SK-N-SH (cell line): Measurements from ENCODE around the gene ATXN7L3. TPM values are rescaled to one million over a fixed set of nuclear protein-coding genes. Genes with fewer than 3 reads are reported as not detected.

Source experiments
- CTCF ChIA-PET: fragments of 300-600, 350-600 bp; formaldehyde crosslinking; extraction: SDS; loops from one replicate; lab custom pipeline; 2021; lab: Yijun Ruan, JAX
- POLR2A ChIA-PET: fragments of 350-600 bp; sonication (Branson Sonifier 250); formaldehyde crosslinking; extraction: SDS; loops from one replicate; lab custom pipeline; 2020; ENCODE audit warnings: antibody characterized with exemption, inconsistent platforms; lab: Yijun Ruan, JAX
- DNase-seq: peaks from one replicate; pipeline ENCODE4 v3.0.0; 2012
- H2AFZ ChIP-seq: fragments of 200-600 bp; sonication (generic); 2 replicates; pipeline ENCODE4 v1.8.1; 2016; ENCODE audit warnings: antibody characterized with exemption, mild to moderate bottlenecking, low read depth
- H3F3A ChIP-seq: fragments of 200-600 bp; sonication (generic); replicated peaks from 2 replicates; pipeline ENCODE3; 2016; ENCODE audit warnings: antibody characterized with exemption, mild to moderate bottlenecking; ENCODE audit not compliant: insufficient read depth
- H3K27ac ChIP-seq, 2 experiments: fragments of 200-500 bp in 1 of 2; fragments of 200-600 bp in 1 of 2; sonication (Bioruptor generic) in 1 of 2; sonication (generic), shearing (Covaris generic) in 1 of 2; 2 replicates each; pipeline versions ENCODE4 v1.5.1 to v1.6.1; 2014 to 2016; ENCODE audit warnings: low read depth in 2 of 2, inconsistent platforms in 1 of 2, low read length in 1 of 2, mild to moderate bottlenecking in 1 of 2, mixed read lengths in 1 of 2
- H3K27me3 ChIP-seq: fragments of 200-600 bp; sonication (generic), shearing (Covaris generic); 2 replicates; pipeline ENCODE4 v1.6.1; 2016; ENCODE audit warnings: mixed run types; ENCODE audit not compliant: insufficient read depth
- H3K36me3 ChIP-seq, 2 experiments: fragments of 200-500 bp in 1 of 2; fragments of 200-600 bp in 1 of 2; sonication (Bioruptor generic) in 1 of 2; sonication (generic) in 1 of 2; replicated peaks in 1 of 2; 2 replicates each; pipeline versions ENCODE3 to v1.5.1; 2014 to 2016; ENCODE audit warnings: low read length in 1 of 2, mild to moderate bottlenecking in 1 of 2; ENCODE audit not compliant: insufficient read depth in 2 of 2, control insufficient read depth in 1 of 2
- H3K4me1 ChIP-seq, 2 experiments: fragments of 200-500 bp in 1 of 2; fragments of 200-600 bp in 1 of 2; sonication (Bioruptor generic) in 1 of 2; sonication (generic), shearing (Covaris generic) in 1 of 2; 2 replicates each; pipeline versions ENCODE4 v1.5.1 to v1.6.1; 2014 to 2016; ENCODE audit warnings: low read depth in 1 of 2, low read length in 1 of 2, mixed run types in 1 of 2; ENCODE audit not compliant: insufficient read depth in 2 of 2, control insufficient read depth in 1 of 2
- H3K4me2 ChIP-seq: fragments of 200-600 bp; sonication (generic), shearing (Covaris generic); 2 replicates; pipeline ENCODE4 v1.6.1; 2017; ENCODE audit warnings: mixed run types
- H3K4me3 ChIP-seq, 2 experiments: fragments of 200-500 bp in 1 of 2; fragments of 200-600 bp in 1 of 2; sonication (Bioruptor generic) in 1 of 2; sonication (generic), shearing (Covaris generic) in 1 of 2; 2 replicates each; pipeline versions ENCODE4 v1.5.1 to v1.8.1; 2014 to 2016; ENCODE audit warnings: low read depth in 2 of 2, inconsistent platforms in 1 of 2, low read length in 1 of 2, mild to moderate bottlenecking in 1 of 2, mixed read lengths in 1 of 2, moderate library complexity in 1 of 2
- H3K79me2 ChIP-seq: fragments of 200-600 bp; sonication (generic); 2 replicates; pipeline ENCODE4 v1.8.1; 2017; ENCODE audit warnings: mild to moderate bottlenecking; ENCODE audit not compliant: insufficient read depth
- H3K9ac ChIP-seq: fragments of 200-600 bp; sonication (generic); 2 replicates; pipeline ENCODE4 v1.6.1; 2017; ENCODE audit warnings: mixed run types
- H3K9me2 ChIP-seq: fragments of 200-600 bp; sonication (generic); 2 replicates; pipeline ENCODE4 v1.6.1; 2017; ENCODE audit warnings: mixed run types
- H3K9me3 ChIP-seq: fragments of 200-600 bp; sonication (generic); 2 replicates; pipeline ENCODE4 v1.6.1; 2017; ENCODE audit warnings: mixed run types, mild to moderate bottlenecking, moderate library complexity
- H4K20me1 ChIP-seq: fragments of 200-600 bp; sonication (generic); 2 replicates; pipeline ENCODE4 v1.6.1; 2017; ENCODE audit warnings: mild to moderate bottlenecking, mixed run types; ENCODE audit not compliant: insufficient read depth
- ELF1 ChIP-seq: IDR thresholded peaks from 2 replicates; pipeline ENCODE4 v1.4.0; 2012
- EP300 ChIP-seq, 2 experiments: IDR thresholded peaks; 2 replicates each; pipeline versions ENCODE4 v1.4.0 to v1.6.1; 2012; ENCODE audit warnings: borderline replicate concordance in 1 of 2, low read depth in 1 of 2, low read length in 1 of 2
- FOSL2 ChIP-seq: IDR thresholded peaks from 2 replicates; pipeline ENCODE4 v1.4.0; 2012; ENCODE audit warnings: low read depth, mild to moderate bottlenecking, moderate library complexity, borderline replicate concordance
- FOXJ3 ChIP-seq: sonication (generic); formaldehyde crosslinking; IDR thresholded peaks from 2 replicates; pipeline ENCODE4 v1.5.1; 2020; ENCODE audit warnings: mild to moderate bottlenecking, missing genetic modification reagents
- GABPA ChIP-seq: IDR thresholded peaks from 2 replicates; pipeline ENCODE4 v1.4.0; 2012; ENCODE audit warnings: low read depth, mild to moderate bottlenecking
- IRF3 ChIP-seq: fragments of 150-350 bp; IDR thresholded peaks from 2 replicates; pipeline ENCODE4 v1.6.1; 2016; ENCODE audit warnings: mild to moderate bottlenecking, low read depth, low read length
- MAX ChIP-seq: IDR thresholded peaks from 2 replicates; pipeline ENCODE4 v1.4.0; 2012; ENCODE audit warnings: low read depth
- MXI1 ChIP-seq: IDR thresholded peaks from 2 replicates; pipeline ENCODE4 v1.6.1; 2012; ENCODE audit warnings: mild to moderate bottlenecking, low read depth, low read length, improper control_type of control experiment
- NFIC ChIP-seq: IDR thresholded peaks from 2 replicates; pipeline ENCODE4 v1.4.0; 2012; ENCODE audit warnings: borderline replicate concordance
- NRF1 ChIP-seq: IDR thresholded peaks from 2 replicates; pipeline ENCODE4 v1.6.1; 2012; ENCODE audit warnings: low read depth, mild to moderate bottlenecking, low read length
- PBX3 ChIP-seq: IDR thresholded peaks from 2 replicates; pipeline ENCODE4; 2012
- POLR2AphosphoS5 ChIP-seq: IDR thresholded peaks from 2 replicates; pipeline ENCODE4 v1.6.1; 2012; ENCODE audit warnings: low read depth, low read length
- RAD21 ChIP-seq: IDR thresholded peaks from 2 replicates; pipeline ENCODE4 v1.6.1; 2012; ENCODE audit warnings: mild to moderate bottlenecking, low read length
- SIN3A ChIP-seq: IDR thresholded peaks from 2 replicates; pipeline ENCODE4 v1.6.1; 2012; ENCODE audit warnings: low read depth, mild to moderate bottlenecking, low read length, moderate library complexity, borderline replicate concordance
- TAF1 ChIP-seq: IDR thresholded peaks from 2 replicates; pipeline ENCODE4 v1.6.1; 2012; ENCODE audit warnings: low read depth, mild to moderate bottlenecking, low read length, moderate library complexity, borderline replicate concordance
- TCF12 ChIP-seq: IDR thresholded peaks from 2 replicates; pipeline ENCODE4 v1.4.0; 2012
- USF2 ChIP-seq: fragments of 150-350 bp; IDR thresholded peaks from 2 replicates; pipeline ENCODE4 v1.6.1; 2017; ENCODE audit warnings: antibody characterized with exemption, low read length, low read depth, borderline replicate concordance
- YY1 ChIP-seq: IDR thresholded peaks from 2 replicates; pipeline ENCODE4 v1.4.0; 2012; ENCODE audit warnings: low read depth, mild to moderate bottlenecking
- WGBS: methylation state at CpG from one replicate; pipeline ENCODE4 v1.1.6; 2017; ENCODE audit warnings: low lambda C conversion rate; 5-methylcytosine and 5-hydroxymethylcytosine counted together
- polyA plus RNA-seq, 3 experiments: library from polyadenylated mRNA; depleted of rRNA; stranded (reverse); fragments of >200 nt; gene quantifications; 2 replicates each; pipeline ENCODE4 v1.2.3, GENCODE V29; 2012

ATXN7L3 gene
- polyA plus RNA-seq, 1 of the 3 experiments (the other 2 are of a cell fraction): 47.7 TPM

- H3K4me1 ChIP-seq: peaks cover 8% of the 10 kb centered on the region in 2 experiments; a peak in 2 of 4 replicates
- CTCF ChIA-PET: interaction anchor here (2.3 to 4.1 kb wide), 2 partner anchors 11 to 15 kb away, joined by 5 to 31 read pairs; no protein-coding TSS in a partner anchor
- no peak overlapping the region for H3K4me3 ChIP-seq
- H3K27me3 ChIP-seq: no peaks in the 10 kb centered on the region
- H3F3A ChIP-seq: peaks cover 17% of the 10 kb centered on the region
- 97% methylated on average over 2 of the region's 2 CpGs for WGBS
- peaks cover 8 to 12% of the 10 kb centered on the region in 2 experiments for H3K36me3 ChIP-seq
- no peak overlapping the region for H2AFZ ChIP-seq
- no peaks in the 10 kb centered on the region for H3K9me2 ChIP-seq
- no peak overlapping the region for H3K27ac ChIP-seq
- H3K9ac ChIP-seq: no peak overlapping the region
- H3K4me2 ChIP-seq: no peak overlapping the region
- H4K20me1 ChIP-seq: peaks cover 5% of the 10 kb centered on the region; the same call in 1 of the 2 replicates
- TF ChIP-seq IRF3: no peak
- TF ChIP-seq USF2: no peak
- no peak for TF ChIP-seq MXI1
- no peak for TF ChIP-seq TCF12
- no peak for TF ChIP-seq MAX
- no peak for TF ChIP-seq NRF1
- TF ChIP-seq PBX3: no peak
- TF ChIP-seq GABPA: no peak
- no peak for TF ChIP-seq TAF1
- no peak for TF ChIP-seq SIN3A
- no peak for TF ChIP-seq EP300 (IDR thresholded peaks at IDR 0.05; ENCODE audit: borderline replicate concordance in 1 of 2, low read depth in 1 of 2, low read length in 1 of 2)
- no peak for TF ChIP-seq FOSL2
- TF ChIP-seq RAD21: no peak
- TF ChIP-seq POLR2AphosphoS5: no peak
- POLR2A ChIA-PET: no interaction called here
- H3K9me3 ChIP-seq: no peaks in the 10 kb centered on the region
- DNase-seq: no peak
- H3K79me2 ChIP-seq: peaks cover 53% of the 10 kb centered on the region
Observed at GRCh38 chr17:44183024-44183423, 16.7 kb downstream of the ATXN7L3 start.

- WGBS: 92% methylated on average over 4 of the region's 14 CpGs
- Histone ChIP-seq H3K9me2 (no peaks in the 10 kb centered on the region), H2AFZ (no peak overlapping the region), H3K9ac (no peak overlapping the region), H3K4me1 (no peaks in the 10 kb centered on the region), H3K4me2 (no peak overlapping the region)
- TF ChIP-seq FOXJ3 (CRISPR knock-in tag): no peak
- no peak for TF ChIP-seq IRF3
- no peak for TF ChIP-seq POLR2AphosphoS5
- TF ChIP-seq NFIC: no peak
- TF ChIP-seq USF2: no peak
- no peak for TF ChIP-seq EP300 (IDR thresholded peaks at IDR 0.05; ENCODE audit: borderline replicate concordance in 1 of 2, low read depth in 1 of 2, low read length in 1 of 2)
- no peak for TF ChIP-seq YY1
- TF ChIP-seq ELF1: no peak
- no peak for TF ChIP-seq TCF12
- TF ChIP-seq, all 33 proteins: peak for 0
- no peaks in the 10 kb centered on the region for H3K27me3 ChIP-seq
- H4K20me1 ChIP-seq: no peaks in the 10 kb centered on the region
- no peak for DNase-seq
- peaks cover 9 to 12% of the 10 kb centered on the region in 2 experiments for H3K36me3 ChIP-seq
- H3K79me2 ChIP-seq: peaks cover 11% of the 10 kb centered on the region
- H3K9me3 ChIP-seq: no peaks in the 10 kb centered on the region
- no peak overlapping the region for H3K27ac ChIP-seq
- POLR2A ChIA-PET: no interaction called here
- CTCF ChIA-PET: interaction anchor here (0.7 kb wide), 1 partner anchor 124 kb away, joined by 3 read pairs; no protein-coding TSS in a partner anchor
- peaks cover 18% of the 10 kb centered on the region for H3F3A ChIP-seq
- H3K4me3 ChIP-seq: no peak overlapping the region
Observed at GRCh38 chr17:44178133-44178532, 21.6 kb downstream of the ATXN7L3 start.
